HG02970 (cell line): ENCODE data around the gene SLC6A1.

Experiments used
- ATAC-seq: cut with Tn5 transposase; IDR thresholded peaks from one replicate; pipeline ENCODE4 v1.9.1; 2021; ENCODE audit warnings: mild to moderate bottlenecking, moderate library complexity, moderate number of reproducible peaks; ENCODE audit not compliant: unreplicated experiment, low FRiP score

The SLC6A1 gene

DNA sequence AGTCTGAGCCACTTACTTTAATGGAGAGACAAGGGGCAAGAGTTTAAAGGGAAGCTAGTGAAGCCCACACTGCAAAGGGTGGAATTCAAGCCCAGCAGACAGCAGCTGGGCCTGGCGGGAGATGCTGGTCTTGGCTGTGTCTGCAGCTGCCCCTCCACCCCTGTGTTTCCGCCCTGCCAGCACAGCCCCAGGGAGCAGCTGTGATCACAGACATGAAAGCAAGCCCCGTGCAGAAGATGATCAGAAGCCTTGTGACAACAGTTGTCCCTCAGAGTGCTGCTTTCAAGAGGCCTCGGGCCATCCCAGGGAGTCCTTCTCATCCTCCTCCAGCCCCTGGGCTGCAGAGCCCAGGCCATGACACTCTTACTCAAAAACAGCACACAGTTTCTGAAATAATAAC, 24.1 kb upstream of the SLC6A1 start:
- ATAC-seq: no peak

GRCh38 chr3:10970306-10970960, 22.1 kb upstream of the SLC6A1 start:
- ATAC-seq: no peak

DNA sequence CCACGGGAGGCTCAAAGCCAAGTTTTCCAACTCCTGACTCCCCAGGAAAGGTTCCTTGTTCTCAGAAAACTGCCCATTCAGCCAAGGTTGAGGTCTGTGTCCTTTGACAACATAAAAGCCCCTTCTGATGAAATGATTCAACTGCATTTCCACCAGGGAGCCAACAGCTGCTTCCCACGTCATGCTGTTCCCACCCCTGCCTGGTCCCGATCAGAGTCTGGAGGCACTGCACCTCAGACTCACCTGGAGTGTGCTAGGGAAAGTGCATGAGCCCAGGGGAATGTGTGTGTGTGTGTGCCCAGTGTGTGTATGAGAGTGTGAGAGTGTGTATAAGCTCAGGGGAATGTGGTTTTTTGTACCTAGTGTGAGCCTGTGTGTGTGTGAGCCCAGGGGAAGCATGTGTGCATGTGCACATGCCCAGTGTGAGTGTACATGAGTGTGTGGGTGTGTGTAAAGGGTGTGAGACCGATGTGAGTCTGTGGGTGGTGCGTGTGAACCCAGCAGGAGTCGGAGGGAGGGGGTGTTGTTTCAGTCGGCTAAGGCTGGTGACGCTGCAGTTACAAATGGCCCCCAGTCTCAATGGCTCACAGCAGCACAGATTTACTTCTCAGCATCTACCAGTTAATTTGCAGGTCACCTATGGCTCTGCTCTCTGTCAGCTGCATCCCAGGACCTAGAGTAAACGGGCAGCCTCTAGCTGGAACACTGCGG, 20.3 kb upstream of the SLC6A1 start:
- ATAC-seq: no peak

DNA sequence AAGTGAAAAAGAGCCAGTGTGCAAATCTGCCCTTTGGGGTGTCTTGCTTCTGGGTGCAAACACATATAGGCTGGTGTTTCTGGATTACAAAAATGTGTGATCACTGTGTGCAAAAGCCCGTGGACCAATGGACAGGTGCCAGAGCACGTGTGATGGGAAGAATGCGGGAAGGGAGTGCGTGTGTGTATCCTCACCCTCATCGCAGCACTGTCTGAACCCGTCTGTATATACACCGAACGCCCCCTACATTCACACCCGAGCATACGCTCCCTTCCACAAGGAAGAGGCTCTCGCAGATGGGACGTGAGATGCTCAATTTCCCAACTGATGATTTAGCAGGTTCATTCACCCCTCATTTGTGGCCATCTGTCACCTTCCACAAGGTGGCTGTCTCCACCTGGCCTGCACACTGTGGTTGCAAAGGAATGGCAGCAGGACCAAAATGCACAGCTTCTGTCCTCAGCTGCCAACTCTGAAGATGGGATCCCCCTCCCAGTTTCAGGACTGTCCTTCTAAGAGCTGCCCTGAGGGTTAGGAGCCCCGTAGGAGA, 19.4 kb upstream of the SLC6A1 start:
- no peak for ATAC-seq

- no peak for ATAC-seq
Observed at GRCh38 chr3:10974131-10974530, 18.4 kb upstream of the SLC6A1 start.

DNA sequence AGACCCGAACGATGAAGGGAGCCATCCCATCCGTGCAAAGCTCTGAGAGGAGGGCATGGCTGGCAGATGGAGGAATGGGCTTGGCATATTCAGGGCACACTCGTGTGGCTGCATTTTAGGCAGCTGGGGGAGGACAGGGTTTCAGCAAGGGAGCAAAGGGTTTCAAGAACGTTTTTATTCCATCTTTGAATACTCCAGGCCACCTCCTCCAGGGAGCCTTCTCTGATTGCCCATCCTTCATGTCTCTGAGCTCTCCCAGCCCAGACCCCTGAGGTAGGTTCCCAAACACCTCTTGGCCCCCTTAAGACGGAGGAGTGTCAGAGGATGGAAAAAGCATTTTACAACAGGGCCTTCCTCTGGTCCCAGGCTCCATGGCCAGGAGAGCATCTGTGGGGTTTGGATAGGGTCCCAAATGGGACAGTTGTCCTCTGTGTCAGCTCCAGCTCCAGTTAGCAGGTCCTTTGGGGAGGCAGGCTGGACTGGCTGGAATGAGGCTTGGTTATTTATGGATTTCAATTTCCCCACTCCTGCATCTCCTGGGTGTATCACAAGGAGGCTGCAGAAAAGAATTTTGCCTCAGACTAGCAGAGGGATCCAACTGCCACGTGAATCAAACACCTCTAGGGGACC, 17.7 kb upstream of the SLC6A1 start:
- ATAC-seq: no peak

DNA sequence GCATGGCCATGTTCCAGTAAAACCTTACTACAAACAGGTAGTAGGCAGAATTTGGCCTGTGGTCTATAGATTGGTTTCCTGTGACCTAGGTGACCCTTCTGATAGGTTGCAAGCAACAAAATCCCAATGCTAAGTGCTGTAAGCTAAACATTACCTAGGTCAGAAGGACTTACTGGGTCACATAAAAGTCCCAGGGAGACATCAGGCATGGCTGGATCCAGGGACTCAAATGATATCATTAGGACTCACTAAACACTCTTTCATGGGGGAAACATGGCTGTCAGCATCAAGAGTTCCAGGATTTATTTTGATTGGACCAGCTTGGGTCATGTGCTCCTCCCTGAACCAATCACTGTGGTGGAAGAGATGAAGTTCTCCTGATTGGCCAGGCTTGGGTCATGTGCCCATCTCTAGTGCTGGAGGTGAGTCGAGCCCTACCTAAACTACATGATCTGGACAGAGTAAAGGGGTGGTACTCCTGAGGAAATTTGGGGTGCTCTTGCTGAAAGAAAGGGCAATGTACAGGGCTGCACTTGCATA, 16.8 kb upstream of the SLC6A1 start:
- no peak for ATAC-seq

DNA sequence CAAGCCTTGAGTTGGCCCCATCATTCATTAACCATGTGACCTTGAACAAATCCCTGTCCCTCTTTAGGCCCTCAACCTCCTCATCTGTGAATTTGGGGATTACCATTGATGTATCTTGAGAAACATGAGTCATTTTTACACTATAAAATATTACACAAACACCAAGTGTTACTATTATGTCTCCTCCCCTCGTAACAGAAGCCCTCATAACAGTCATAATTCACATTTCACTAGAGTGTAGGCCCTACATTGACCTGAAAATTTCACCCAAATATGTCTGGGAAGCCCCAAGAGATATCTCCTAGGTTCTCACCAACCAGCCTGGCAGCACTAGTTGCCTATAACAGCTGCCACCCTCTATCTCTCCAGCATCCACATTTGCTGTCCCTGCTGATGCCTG, 15.8 kb upstream of the SLC6A1 start:
- no peak for ATAC-seq

DNA sequence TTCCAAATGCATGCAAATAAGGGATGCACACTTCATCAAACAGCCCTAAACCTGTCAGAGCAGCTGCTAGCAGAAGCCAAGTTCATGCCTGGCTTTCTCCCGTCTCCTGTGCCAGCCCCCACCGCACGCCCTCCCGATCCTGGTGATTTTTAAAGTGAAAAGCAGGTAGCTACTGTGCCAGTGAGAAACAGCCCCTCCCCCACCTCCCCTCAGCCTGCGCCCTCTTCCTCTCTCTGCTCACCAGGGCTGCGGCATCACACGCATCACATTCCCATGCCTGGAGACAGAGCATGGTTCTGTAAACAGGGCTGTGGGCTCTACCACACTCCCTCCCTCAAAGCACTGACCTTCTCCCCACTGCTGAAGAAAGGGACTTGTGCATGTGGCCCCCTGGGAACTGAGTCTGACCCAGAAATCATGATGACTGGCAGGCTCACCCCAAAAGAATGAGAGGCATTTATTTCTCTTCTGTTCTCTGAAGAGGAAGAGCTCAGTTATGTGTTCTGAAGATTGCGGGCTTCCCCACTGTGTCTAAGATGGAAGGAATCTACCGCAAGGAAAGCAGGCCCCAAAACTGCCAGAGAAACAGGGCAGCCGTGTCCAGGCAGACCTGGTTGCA, 14.5 kb upstream of the SLC6A1 start:
- ATAC-seq: no peak

GRCh38 chr3:10978956-10979355, 13.6 kb upstream of the SLC6A1 start:
- ATAC-seq: no peak

- no peak for ATAC-seq
Observed at GRCh38 chr3:10980312-10980711, 12.2 kb upstream of the SLC6A1 start.

DNA sequence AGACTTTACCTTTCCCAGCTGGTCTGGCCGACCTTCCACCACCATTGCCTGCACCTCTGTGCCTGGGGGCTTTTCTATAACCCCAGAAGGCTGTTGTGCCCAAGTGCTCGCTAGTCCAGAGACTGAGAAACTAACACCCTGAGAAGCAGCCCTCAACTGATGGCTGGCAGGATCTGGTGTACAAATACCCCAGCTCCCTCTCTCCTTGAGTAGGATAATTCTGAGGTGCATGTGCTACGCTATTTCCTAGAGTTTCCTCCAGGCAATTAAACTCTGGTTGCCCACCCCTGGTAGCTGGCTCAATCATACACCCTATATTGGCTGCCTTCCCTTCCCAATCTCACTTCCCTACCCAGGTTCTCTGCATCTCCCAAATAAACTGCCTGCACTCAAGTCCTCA, 11.5 kb upstream of the SLC6A1 start:
- ATAC-seq: no peak

GRCh38 chr3:10981961-10982360, 10.6 kb upstream of the SLC6A1 start:
- ATAC-seq: no peak

- ATAC-seq: no peak
Observed at GRCh38 chr3:10982782-10983181, 9.8 kb upstream of the SLC6A1 start.

DNA sequence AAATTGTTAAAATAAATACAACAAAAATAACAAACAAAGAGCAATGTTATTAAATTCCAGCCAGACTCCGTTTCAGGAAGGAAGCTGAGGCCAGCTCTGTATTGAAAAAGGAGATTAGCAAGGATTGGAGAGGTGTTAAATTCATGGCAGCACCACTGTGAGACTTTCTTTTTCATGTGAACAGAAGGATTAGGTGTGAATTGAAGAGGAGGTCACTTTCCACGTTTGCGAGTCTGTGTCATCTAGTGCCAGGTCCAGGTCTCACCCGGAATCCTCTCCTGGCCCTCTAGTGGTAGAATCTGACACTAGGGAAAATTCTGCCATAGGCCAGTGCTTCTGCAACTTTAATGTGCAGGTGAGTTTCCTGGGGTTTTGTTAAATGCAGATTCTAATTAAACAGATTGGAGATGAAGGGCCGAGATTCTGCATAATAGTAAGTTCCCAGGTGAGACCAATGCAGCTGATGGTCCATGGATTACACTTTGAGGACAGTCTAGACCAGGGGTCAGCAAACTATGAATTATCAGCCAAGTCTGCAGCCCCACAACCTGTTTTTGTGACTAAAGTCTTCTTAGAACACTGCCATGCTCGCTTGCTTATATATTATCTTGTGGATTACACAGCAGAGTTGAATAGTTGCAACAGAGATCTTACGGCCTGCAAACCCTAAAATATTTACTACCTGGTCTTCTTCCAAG, 9.2 kb upstream of the SLC6A1 start:
- no peak for ATAC-seq

DNA sequence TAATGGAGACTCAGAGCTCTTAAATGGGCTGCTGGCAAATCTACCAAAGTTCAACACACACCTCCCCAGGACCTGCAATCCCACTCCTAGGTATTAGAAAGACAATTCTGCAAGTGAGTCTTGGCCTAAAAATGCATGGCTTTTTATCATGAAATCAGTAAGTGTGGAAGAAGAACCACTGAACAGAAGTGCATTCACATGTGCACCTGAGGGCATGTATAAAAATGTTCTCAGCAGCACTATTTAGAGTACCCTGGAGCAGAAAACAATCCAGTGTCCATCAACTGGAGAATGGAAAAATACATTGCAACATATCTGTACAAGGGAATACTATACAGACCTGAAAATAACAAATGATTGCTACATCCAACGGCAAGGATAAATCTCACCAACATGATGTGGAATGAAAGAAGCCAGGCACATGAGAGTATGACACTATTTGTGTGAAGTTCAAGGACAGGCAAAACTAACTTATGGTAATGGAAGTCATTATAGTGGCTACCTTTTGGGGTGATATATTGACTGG, 8.1 kb upstream of the SLC6A1 start:
- ATAC-seq: no peak

DNA sequence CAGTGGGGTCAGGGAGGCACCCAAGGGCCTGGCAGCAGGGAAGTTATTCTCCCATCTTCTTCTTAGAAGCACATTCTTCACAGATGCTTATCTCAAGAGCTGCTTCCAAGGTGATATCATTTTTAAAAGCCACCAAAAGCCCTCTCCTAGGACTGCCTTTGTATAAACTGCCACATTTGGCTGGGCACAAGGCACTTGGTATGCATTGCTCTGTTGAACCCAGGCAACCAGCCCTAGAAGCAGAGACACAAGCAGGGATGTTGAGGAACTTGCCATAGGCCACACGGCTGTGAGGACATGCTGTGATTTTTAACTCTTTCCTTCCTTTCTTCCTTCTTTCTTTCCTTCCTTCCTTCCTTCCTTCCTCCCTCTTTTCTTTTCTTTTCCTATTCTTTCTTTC, 7.4 kb upstream of the SLC6A1 start:
- ATAC-seq: no peak

DNA sequence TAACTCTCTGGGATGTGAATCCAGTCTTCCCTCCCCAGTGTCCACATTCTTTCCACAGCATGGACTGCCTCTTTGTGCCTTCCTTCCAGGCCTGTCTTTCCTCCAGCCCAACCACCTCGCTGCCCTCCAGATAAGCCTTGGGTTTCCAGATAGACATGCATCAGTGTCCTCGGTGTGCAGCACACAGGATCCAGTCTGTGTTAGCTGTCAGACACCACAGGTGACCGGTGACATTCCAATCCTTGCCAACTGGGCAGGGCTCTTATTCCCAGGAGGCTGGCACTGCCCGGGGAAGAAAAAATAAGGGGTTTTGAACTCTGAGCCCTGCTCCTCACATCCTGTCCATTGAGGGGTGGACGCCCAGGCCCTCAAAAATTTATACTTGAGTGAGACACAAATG, 6.0 kb upstream of the SLC6A1 start:
- no peak for ATAC-seq

GRCh38 chr3:10988001-10988665, 4.4 kb upstream of the SLC6A1 start:
- no peak for ATAC-seq
